ENCODE data around the gene GLI3. TPM values are rescaled to one million over a fixed set of nuclear protein-coding genes. Genes with fewer than 3 reads are reported as not detected.

Gene GLI3
- total RNA-seq, 6 experiments from 2014 or later: 0.12 to 0.95 (median 0.21) TPM

GRCh38 chr7:42125321-42125720 lies 111.7 kb downstream of the GLI3 start:
- no peak overlapping the region for H3K27ac ChIP-seq
- no peak overlapping the region for H3K4me3 ChIP-seq
- DNase-seq (no peak), ATAC-seq (no peak)
- intact Hi-C loops (cut with DNase I): no loop called here
- no peaks in the 10 kb centered on the region for H3K4me1 ChIP-seq
- H3K9me3 ChIP-seq: no peaks in the 10 kb centered on the region
- H3K27me3 ChIP-seq: no peaks in the 10 kb centered on the region
- WGBS (ENCODE audit: insufficient coverage, low coverage, low lambda C conversion rate, missing lambda C conversion rate): 29% methylated on average over 6 of the region's 8 CpGs
- TF ChIP-seq POLR2A (IDR thresholded peaks at IDR 0.05) (no peak), CTCF (IDR thresholded peaks at IDR 0.05) (no peak)
- no peaks in the 10 kb centered on the region for H3K36me3 ChIP-seq

DNA sequence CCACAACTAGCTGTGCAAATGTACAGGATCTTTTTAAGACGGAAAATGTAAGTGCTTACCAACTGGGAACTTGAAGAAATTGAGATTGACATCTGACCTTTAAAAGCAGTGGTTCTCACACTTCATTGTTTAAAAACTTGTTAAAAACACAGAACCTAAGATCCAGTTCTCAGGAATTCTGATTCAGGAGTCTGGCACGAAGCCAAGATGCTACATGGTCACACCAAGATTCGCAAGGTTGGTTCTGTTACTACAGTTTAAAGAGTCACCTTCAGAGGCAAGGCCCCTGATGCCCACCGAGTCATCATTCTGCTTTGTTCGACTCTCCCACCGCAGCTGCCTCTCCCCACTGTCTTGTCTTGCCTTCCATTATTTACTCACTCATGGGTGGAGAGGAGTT lies 113.3 kb downstream of the GLI3 start:
- no peak overlapping the region for H3K4me3 ChIP-seq
- intact Hi-C loops (cut with DNase I): no loop called here
- no peak overlapping the region for H3K27ac ChIP-seq
- H3K36me3 ChIP-seq: no peaks in the 10 kb centered on the region
- DNase-seq: no peak
- no peaks in the 10 kb centered on the region for H3K27me3 ChIP-seq
- TF ChIP-seq POLR2A (IDR thresholded peaks at IDR 0.05) (no peak), CTCF (IDR thresholded peaks at IDR 0.05) (no peak)
- ATAC-seq: no peak
- WGBS (ENCODE audit: insufficient coverage, low coverage, low lambda C conversion rate, missing lambda C conversion rate): 52% methylated on average over 5 of the region's 6 CpGs
- no peaks in the 10 kb centered on the region for H3K9me3 ChIP-seq
- no peaks in the 10 kb centered on the region for H3K4me1 ChIP-seq

GRCh38 chr7:42120191-42120590 lies 116.8 kb downstream of the GLI3 start:
- ATAC-seq (no peak), DNase-seq (no peak)
- WGBS (ENCODE audit: insufficient coverage, low coverage, low lambda C conversion rate, missing lambda C conversion rate): 78% methylated on average over 8 of the region's 8 CpGs
- no peaks in the 10 kb centered on the region for H3K27me3 ChIP-seq
- no peaks in the 10 kb centered on the region for H3K9me3 ChIP-seq
- TF ChIP-seq CTCF (IDR thresholded peaks at IDR 0.05) (no peak), POLR2A (IDR thresholded peaks at IDR 0.05) (no peak)
- H3K4me3 ChIP-seq: no peak overlapping the region
- no peak overlapping the region for H3K27ac ChIP-seq
- no peaks in the 10 kb centered on the region for H3K36me3 ChIP-seq
- H3K4me1 ChIP-seq: no peaks in the 10 kb centered on the region
- intact Hi-C loops (cut with DNase I): no loop called here

GRCh38 chr7:42117201-42117600 lies 119.8 kb downstream of the GLI3 start:
- Histone ChIP-seq H3K27ac (no peak overlapping the region), H3K27me3 (no peaks in the 10 kb centered on the region), H3K9me3 (no peaks in the 10 kb centered on the region), H3K4me3 (no peak overlapping the region), H3K36me3 (no peaks in the 10 kb centered on the region), H3K4me1 (no peaks in the 10 kb centered on the region)
- ATAC-seq: no peak
- intact Hi-C loops (cut with DNase I): no loop called here
- no peak for TF ChIP-seq CTCF (IDR thresholded peaks at IDR 0.05)
- no peak for TF ChIP-seq POLR2A (IDR thresholded peaks at IDR 0.05)
- 47% methylated on average over 4 of the region's 4 CpGs for WGBS (ENCODE audit: insufficient coverage, low coverage, low lambda C conversion rate, missing lambda C conversion rate)
- no peak for DNase-seq

DNA sequence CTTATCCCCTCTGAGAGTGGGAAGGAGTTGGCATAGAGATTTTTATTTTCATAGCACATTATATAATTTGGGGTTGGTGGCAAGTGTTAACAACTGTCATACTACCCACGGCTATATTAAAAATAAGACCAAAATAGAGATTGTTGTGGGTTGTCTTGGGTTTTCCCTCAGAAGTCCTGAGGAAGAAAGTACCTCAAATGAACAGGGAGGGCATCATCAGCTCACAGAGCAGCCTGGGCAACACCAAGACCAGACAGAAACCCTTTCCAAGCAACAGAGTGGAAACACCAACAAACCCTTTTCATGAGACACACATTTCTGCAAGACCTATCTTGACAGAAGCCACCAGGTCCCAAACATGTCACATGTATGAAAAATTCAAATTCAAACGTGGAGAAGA lies 121.2 kb downstream of the GLI3 start:
- H3K27me3 ChIP-seq: no peaks in the 10 kb centered on the region
- H3K36me3 ChIP-seq: no peaks in the 10 kb centered on the region
- intact Hi-C loops (cut with DNase I): no loop called here
- no peaks in the 10 kb centered on the region for H3K9me3 ChIP-seq
- TF ChIP-seq CTCF (IDR thresholded peaks at IDR 0.05): no peak
- TF ChIP-seq POLR2A (IDR thresholded peaks at IDR 0.05): no peak
- 21% methylated on average over 2 of the region's 2 CpGs for WGBS (ENCODE audit: insufficient coverage, low coverage, low lambda C conversion rate, missing lambda C conversion rate)
- DNase-seq (no peak), ATAC-seq (no peak)
- H3K27ac ChIP-seq: no peak overlapping the region
- no peak overlapping the region for H3K4me3 ChIP-seq
- H3K4me1 ChIP-seq: no peaks in the 10 kb centered on the region
